PC-9 (cell line): Measurements from ENCODE around the gene BOK. TPM values are rescaled to one million over a fixed set of nuclear protein-coding genes. Genes with fewer than 3 reads are reported as not detected.

Experiments
- BruUV-seq: library from RNA; stranded (reverse); fragments of 400-500 nt; replicated peaks from 2 replicates; lab custom pipeline; 2021; lab: Mats Ljungman, UMichigan
- CTCF ChIA-PET: fragments of 300-600 bp; sonication (Branson Sonifier 250); formaldehyde crosslinking; loops from one replicate; lab custom pipeline; 2022; ENCODE audit warnings: antibody characterized with exemption; lab: Charles Lee
- POLR2A ChIA-PET: fragments of 300-600 bp; sonication (Branson Sonifier 250); formaldehyde crosslinking; loops from one replicate; lab custom pipeline; 2022; ENCODE audit warnings: antibody characterized with exemption; ENCODE audit not compliant: unreplicated experiment; lab: Charles Lee
- DNase-seq, 2 experiments: peaks; one replicate each; pipeline versions ENCODE4 v3.0.0 to v3.0.0-alpha.2; 2015 to 2022; ENCODE audit warnings: mixed read lengths in 1 of 2
- H2AFZ ChIP-seq: fragments of 200-600 bp; sonication (generic); 2 replicates; pipeline ENCODE4 v1.8.1; 2017; ENCODE audit warnings: antibody characterized with exemption
- H3F3A ChIP-seq: fragments of 200-600 bp; sonication (generic); 2 replicates; pipeline ENCODE4 v1.8.1; 2017; ENCODE audit warnings: antibody characterized with exemption, mild to moderate bottlenecking, low read depth; ENCODE audit not compliant: insufficient read depth
- H3K27ac ChIP-seq: fragments of 200-600 bp; sonication (generic); 2 replicates; pipeline ENCODE4 v1.6.1; 2016; ENCODE audit warnings: mixed run types
- H3K27me3 ChIP-seq: fragments of 200-600 bp; sonication (generic); 2 replicates; pipeline ENCODE4 v1.6.1; 2016; ENCODE audit warnings: low read depth, mixed run types; ENCODE audit not compliant: insufficient read depth
- H3K36me3 ChIP-seq: fragments of 200-600 bp; sonication (generic); 2 replicates; pipeline ENCODE4 v1.6.1; 2016; ENCODE audit warnings: low read depth, mixed run types
- H3K4me1 ChIP-seq: fragments of 200-600 bp; sonication (generic); replicated peaks from 2 replicates; pipeline ENCODE4 v1.6.1; 2016; ENCODE audit warnings: mixed run types; ENCODE audit not compliant: insufficient read depth
- H3K4me2 ChIP-seq: fragments of 200-600 bp; sonication (generic); 2 replicates; pipeline ENCODE4 v1.6.1; 2017; ENCODE audit warnings: mixed run types
- H3K4me3 ChIP-seq: fragments of 200-600 bp; sonication (generic); 2 replicates; pipeline ENCODE4 v1.6.1; 2016; ENCODE audit warnings: mixed run types
- H3K79me2 ChIP-seq: fragments of 200-600 bp; sonication (generic); 2 replicates; pipeline ENCODE4 v1.6.1; 2017; ENCODE audit warnings: low read depth, mixed run types
- H3K9me2 ChIP-seq: fragments of 200-600 bp; sonication (generic); 2 replicates; pipeline ENCODE4 v1.8.1; 2017; ENCODE audit warnings: mild to moderate bottlenecking; ENCODE audit not compliant: insufficient read depth
- H3K9me3 ChIP-seq: fragments of 200-600 bp; sonication (generic); 2 replicates; pipeline ENCODE4 v1.8.1; 2016; ENCODE audit warnings: low read depth; ENCODE audit not compliant: insufficient read depth
- H4K20me1 ChIP-seq: fragments of 200-600 bp; sonication (generic); 2 replicates; pipeline ENCODE4 v1.8.1; 2017; ENCODE audit not compliant: insufficient read depth
- CTCF ChIP-seq: fragments of 200-600 bp; sonication (generic); conservative IDR thresholded peaks from 2 replicates; pipeline ENCODE4 v1.6.1; 2017; ENCODE audit warnings: mixed run types, antibody characterized with exemption, mild to moderate bottlenecking, moderate library complexity
- EZH2 ChIP-seq: fragments of 200-600 bp; sonication (generic); IDR thresholded peaks from 2 replicates; pipeline ENCODE4 v1.8.0; 2017; ENCODE audit warnings: antibody characterized with exemption, low read depth
- intact Hi-C: fragments of 100-400 bp; cut with micrococcal nuclease; formaldehyde crosslinking; loops from one replicate; pipeline ENCODE4 v1.10.0; 2022; ENCODE audit not compliant: unreplicated experiment
- total RNA-seq: library from RNA; stranded (reverse); gene quantifications from 2 replicates; pipeline ENCODE4 v1.2.3, GENCODE V29; 2021

Gene BOK
- total RNA-seq, 1 experiment from 2014 or later: 72.8 TPM

- POLR2A ChIA-PET: interaction anchor here (0.6 kb wide), 1 partner anchor 241 kb away, joined by 4 read pairs; no protein-coding TSS in a partner anchor
- Histone ChIP-seq H3K27me3 (no peaks in the 10 kb centered on the region), H3K4me3 (peak overlapping the region; percentile 79), H3K9me2 (no peaks in the 10 kb centered on the region), H2AFZ (peak overlapping the region; percentile 91), H3K27ac (no peak overlapping the region), H3K4me1 (peaks cover 23% of the 10 kb centered on the region), H3K36me3 (no peaks in the 10 kb centered on the region), H3K79me2 (no peaks in the 10 kb centered on the region), H3K9me3 (peaks cover 6% of the 10 kb centered on the region; the same call in 1 of the 2 replicates), H4K20me1 (peaks cover 20% of the 10 kb centered on the region; the same call in 1 of the 2 replicates), H3K4me2 (peak overlapping the region; percentile 73), H3F3A (0 out of 2 replicates have a peak, but pooled peaks cover 4% of the 10 kb centered on the region)
- TF ChIP-seq EZH2 (no peak), CTCF (no peak)
- BruUV-seq: no TSS peak
- CTCF ChIA-PET: interaction anchor here (0.6 to 0.9 kb wide), 2 partner anchors 10 to 79 kb away, joined by 3 to 4 read pairs; no protein-coding TSS in a partner anchor
- DNase-seq: peak in 1 of 2 experiments; percentile 75
- intact Hi-C loops: loop anchor here (5.0 kb wide), 3 partner anchors 38 to 323 kb away; partner anchors contain the start of gene FARP2
These were observed 997 bp downstream of the BOK start for GRCh38 chr2:241559323-241560161.

DNA sequence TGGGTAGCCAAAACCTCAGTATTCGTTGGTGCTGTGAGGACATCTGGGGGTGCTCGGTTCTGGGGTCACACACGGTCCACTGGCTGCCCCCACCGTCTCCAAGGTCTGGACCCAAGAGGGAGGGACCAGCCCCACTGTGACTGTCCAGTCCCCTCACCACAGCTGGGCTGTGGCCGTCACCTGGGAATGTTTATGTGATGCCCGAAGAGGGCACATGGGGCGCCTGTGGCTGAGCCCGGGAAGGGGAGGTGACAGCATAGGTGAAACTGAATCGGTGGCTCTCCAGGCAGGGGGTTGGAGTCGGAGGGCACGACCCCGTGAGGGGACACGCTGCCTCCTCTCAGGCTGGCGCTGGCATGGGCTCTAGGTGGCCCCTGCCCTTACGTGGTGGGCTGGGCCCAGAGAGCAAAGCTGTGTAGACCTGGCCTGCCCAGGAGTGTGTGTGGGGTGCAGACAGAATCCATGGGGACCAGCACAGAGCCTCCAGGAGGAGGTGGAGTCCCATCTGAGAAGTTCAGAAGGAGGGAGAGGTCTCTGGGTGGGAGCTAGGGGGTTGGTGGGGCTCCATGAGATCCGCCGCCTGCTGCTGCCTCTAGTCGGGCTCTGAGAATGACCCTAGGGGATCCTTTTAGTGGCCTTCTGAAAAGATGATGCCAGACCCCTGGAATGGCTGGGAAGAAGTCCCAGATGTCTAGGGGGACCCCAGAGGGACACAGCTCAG is 1.8 kb downstream of the BOK start:
- no peaks in the 10 kb centered on the region for H3K36me3 ChIP-seq
- H3K9me3 ChIP-seq: peaks cover 6% of the 10 kb centered on the region; the same call in 1 of the 2 replicates
- intact Hi-C loops: loop anchor here (5.0 kb wide), 3 partner anchors 37 to 322 kb away; partner anchors contain the start of gene FARP2
- H3K27ac ChIP-seq: no peak overlapping the region
- H3K4me1 ChIP-seq: peaks cover 23% of the 10 kb centered on the region
- DNase-seq: peak in 1 of 2 experiments; percentile 37
- no peak for TF ChIP-seq EZH2
- TF ChIP-seq CTCF: no peak
- H3K79me2 ChIP-seq: no peaks in the 10 kb centered on the region
- H3K9me2 ChIP-seq: no peaks in the 10 kb centered on the region
- TSS peak; percentile 60 for BruUV-seq
- H3F3A ChIP-seq: 0 out of 2 replicates have a peak, but pooled peaks cover 4% of the 10 kb centered on the region
- no peak overlapping the region for H2AFZ ChIP-seq
- H4K20me1 ChIP-seq: peaks cover 20% of the 10 kb centered on the region; the same call in 1 of the 2 replicates
- no peak overlapping the region for H3K4me3 ChIP-seq
- H3K27me3 ChIP-seq: no peaks in the 10 kb centered on the region
- CTCF ChIA-PET: interaction anchor here (0.6 kb wide), 1 partner anchor 38 kb away, joined by 5 read pairs; no protein-coding TSS in a partner anchor
- peak overlapping the region; percentile 73 for H3K4me2 ChIP-seq
- POLR2A ChIA-PET: interaction anchor here (1.0 kb wide), 1 partner anchor 20 kb away, joined by 3 read pairs; no protein-coding TSS in a partner anchor
